ENCODE measurements around the gene CD38.
"Not testable (repeated sequence)": the region's sequence is repeated elsewhere in the genome, so short reads cannot be mapped to it uniquely, and the experiment has no call there.

The CD38 gene

DNA sequence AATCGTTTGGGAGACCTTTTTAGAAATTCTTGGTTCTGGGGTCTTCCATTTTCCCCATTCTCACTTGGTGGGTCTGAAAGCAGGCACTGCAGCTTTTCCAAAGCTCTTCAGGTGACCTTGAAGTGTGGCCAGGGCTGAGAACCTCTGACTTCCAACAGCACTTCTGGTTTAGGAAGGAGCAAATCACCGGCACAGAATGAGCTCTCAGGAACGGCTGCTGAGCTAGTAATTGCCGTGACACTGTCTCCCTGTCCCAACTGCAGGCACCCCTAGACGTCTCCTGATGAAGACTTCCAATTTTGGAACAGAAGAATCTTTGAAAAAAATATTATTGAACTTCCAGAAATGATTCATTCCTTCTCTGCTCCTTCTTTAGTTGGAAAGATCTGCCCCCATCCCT, 31.3 kb downstream of the CD38 start:
- TF ChIP-seq, protein P1, sequence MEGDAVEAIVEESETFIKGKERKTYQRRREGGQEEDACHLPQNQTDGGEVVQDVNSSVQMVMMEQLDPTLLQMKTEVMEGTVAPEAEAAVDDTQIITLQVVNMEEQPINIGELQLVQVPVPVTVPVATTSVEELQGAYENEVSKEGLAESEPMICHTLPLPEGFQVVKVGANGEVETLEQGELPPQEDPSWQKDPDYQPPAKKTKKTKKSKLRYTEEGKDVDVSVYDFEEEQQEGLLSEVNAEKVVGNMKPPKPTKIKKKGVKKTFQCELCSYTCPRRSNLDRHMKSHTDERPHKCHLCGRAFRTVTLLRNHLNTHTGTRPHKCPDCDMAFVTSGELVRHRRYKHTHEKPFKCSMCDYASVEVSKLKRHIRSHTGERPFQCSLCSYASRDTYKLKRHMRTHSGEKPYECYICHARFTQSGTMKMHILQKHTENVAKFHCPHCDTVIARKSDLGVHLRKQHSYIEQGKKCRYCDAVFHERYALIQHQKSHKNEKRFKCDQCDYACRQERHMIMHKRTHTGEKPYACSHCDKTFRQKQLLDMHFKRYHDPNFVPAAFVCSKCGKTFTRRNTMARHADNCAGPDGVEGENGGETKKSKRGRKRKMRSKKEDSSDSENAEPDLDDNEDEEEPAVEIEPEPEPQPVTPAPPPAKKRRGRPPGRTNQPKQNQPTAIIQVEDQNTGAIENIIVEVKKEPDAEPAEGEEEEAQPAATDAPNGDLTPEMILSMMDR (IDR thresholded peaks at IDR 0.05; ENCODE audit: low read length, missing control alignments) = no peak
- no peak overlapping the region for H3K4me3 ChIP-seq (replicated peaks; ENCODE audit: low read depth, low read length)
- no peak for DNase-seq (ENCODE audit: low read depth)

DNA sequence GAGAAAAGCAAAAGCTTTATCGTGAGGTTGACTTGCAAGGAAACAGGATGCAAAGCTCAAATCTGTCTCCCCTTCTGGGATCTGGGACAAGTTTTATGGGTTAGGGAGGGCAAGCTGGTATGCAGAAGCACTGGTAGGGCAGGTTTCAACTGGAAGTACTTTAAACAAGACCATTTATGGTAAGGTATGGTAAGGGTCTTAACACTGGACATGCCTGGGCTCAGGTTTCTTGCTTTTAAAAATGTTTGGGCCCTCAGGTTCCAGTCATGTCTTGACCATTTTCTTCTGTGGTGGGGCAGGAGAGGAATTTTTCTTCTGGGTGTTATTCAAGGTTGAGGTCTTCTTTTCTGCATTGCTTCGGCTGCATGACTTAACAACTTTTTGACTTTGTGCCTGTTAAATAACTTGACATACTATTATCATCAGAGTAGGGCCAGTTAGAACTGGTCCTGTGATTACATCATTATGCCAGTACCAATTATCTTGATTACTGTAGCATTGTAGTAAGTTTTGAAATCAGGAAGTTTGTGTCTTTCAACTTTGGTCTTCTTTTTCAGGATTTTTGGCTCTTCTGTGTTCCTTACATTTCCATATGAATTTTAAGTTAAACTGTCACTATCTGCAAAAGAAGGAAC, 33.7 kb downstream of the CD38 start:
- DNase-seq (ENCODE audit: low read depth) = no peak
- H3K4me3 ChIP-seq (replicated peaks; ENCODE audit: low read depth, low read length) = no peak overlapping the region
- TF ChIP-seq, protein P1 (IDR thresholded peaks at IDR 0.05; ENCODE audit: low read length, missing control alignments) = no peak

DNA sequence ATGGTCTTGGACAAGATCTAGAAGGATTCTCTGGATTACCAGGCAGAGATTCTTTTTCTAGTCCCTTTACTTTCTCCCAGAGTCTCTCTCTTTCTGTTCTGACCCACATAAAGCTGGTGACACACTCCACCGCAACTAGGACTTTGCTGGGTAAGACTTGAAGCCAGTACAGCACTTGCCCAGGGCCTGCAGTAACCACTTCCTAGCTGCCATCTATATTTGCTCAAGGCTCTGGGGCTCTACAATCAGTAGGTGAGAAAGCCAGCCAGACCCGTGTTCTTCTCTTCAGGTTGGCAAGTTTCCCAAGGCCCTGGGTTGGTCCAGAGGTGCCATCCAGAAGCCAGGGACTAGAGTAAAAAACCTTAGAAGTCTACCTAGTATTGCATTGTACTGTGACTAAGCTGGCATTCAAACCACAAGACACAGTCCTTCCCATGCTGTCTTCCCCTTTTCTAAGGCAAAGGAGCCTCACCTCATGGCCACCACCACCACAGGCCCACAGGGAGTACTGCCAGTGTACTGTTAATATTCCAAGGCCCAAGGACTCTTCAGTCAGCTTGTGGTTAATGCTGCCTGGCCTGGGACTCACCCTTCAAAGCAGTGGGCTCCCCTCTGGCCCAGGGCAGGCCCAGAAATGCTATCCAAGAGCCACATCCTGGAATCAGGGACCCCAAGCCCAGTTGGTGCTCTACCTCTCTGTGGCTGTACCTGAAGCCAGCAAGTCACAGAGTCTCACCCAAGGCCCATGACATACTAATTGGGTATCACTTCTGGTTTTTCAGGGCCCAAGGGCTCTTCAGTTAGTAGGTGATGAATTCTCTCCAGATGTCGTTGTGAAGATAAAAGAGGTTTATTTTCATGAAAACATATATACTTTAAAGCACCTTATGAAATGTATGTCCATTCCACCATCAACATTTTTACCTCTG, 54.7 kb downstream of the CD38 start:
- no peak overlapping the region for H3K4me3 ChIP-seq (replicated peaks; ENCODE audit: low read depth, low read length)
- TF ChIP-seq, protein P1 (IDR thresholded peaks at IDR 0.05; ENCODE audit: low read length, missing control alignments) = no peak
- DNase-seq (ENCODE audit: low read depth) = no peak

DNA sequence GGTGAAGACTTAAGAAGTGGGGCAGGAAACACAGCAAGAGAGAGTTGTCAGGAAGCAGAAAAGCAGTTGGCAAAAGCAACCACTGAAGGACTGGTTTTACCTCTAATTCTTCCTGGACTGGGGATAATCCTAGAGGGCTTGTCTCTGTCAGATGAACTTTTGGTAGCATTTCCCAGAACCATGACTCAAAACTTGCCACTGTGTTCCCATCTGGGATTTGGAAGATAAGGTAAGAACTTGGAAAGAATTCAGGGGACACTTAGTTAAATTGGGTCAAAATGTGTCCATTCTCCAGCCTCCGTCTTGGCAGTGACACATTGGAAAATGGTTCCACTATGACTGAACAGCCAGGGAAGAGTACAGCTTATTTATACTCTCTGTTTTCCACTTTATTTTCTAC, 55.7 kb downstream of the CD38 start:
- TF ChIP-seq, protein P1 (IDR thresholded peaks at IDR 0.05; ENCODE audit: low read length, missing control alignments) = no peak

DNA sequence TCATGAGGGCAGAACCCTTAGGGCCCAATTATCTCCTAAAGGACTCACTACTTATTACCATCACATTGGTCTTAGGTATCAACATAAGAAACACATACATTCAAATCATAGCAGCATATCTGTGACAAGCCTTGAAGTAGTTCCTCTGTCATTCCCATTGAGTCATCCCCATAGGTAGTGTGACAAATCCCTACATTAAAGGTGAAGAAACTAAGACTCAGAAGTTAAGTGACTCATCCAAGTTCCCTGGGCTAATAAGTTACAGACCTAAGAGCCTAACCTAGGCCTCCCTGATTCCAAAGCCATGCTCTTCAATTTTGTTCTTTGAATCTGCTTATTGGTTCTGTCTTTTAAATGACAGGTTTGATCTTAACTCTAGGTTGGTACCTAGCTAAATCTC, 58.2 kb downstream of the CD38 start:
- TF ChIP-seq, protein P1 (IDR thresholded peaks at IDR 0.05; ENCODE audit: low read length, missing control alignments) = no peak
- no peak for DNase-seq (ENCODE audit: low read depth)

More for the DNA sequence above, 55.7 kb downstream of the CD38 start:
- H3K4me3 ChIP-seq (replicated peaks; ENCODE audit: low read depth, low read length) = no peak overlapping the region
- no peak for DNase-seq (ENCODE audit: low read depth)

DNA sequence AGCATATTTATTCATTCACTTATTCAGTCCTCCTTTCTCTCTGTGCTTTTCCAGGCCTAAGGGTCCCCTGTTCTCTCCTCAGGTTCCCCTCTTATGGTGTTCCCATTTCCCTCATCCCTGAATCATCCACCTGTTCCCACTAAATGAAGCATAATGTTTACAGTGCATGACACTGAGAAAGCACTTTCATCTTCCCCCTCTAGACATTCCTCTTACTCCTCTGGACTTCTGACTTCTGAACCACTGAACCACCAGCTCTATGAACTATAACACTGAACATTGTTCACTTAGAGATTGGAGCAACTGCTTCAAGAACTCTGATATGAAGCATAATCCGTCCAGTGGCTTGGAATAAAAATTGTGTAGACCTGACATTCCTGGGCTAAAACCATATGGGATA, 59.5 kb downstream of the CD38 start:
- no peak for DNase-seq (ENCODE audit: low read depth)
- no peak overlapping the region for H3K4me3 ChIP-seq (replicated peaks; ENCODE audit: low read depth, low read length)
- TF ChIP-seq, protein P1 (IDR thresholded peaks at IDR 0.05; ENCODE audit: low read length, missing control alignments) = no peak

More for the DNA sequence above, 58.2 kb downstream of the CD38 start:
- H3K4me3 ChIP-seq (replicated peaks; ENCODE audit: low read depth, low read length) = no peak overlapping the region

DNA sequence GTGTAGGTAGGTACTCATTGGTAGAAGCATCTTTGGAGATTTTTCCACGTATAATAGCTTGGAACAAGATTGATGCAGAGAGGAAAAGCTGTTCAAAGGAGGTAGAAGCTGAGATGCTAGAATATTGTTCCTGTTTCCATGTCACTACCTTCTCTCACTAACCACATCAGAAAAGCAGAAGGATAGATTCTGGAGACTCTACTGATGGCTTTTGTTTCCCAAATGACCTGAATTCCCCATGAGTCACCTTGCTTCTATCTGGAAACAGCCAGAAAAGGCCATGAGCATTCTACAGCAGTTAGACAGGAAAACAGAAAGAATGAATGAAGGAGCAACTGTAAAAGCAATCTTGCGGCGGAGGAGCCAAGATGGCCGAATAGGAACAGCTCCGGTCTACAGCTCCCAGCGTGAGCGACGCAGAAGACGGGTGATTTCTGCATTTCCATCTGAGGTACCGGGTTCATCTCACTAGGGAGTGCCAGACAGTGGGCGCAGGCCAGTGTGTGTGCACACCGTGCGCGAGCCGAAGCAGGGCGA, 63.1 kb downstream of the CD38 start:
- DNase-seq (ENCODE audit: low read depth); H3K4me3 ChIP-seq (replicated peaks; ENCODE audit: low read depth, low read length): not testable (repeated sequence)
